ENCODE results near the gene RFK. TPM values are rescaled to one million over a fixed set of nuclear protein-coding genes. Genes with fewer than 3 reads are reported as not detected.

RFK gene
- total RNA-seq, 1 experiment from 2014 or later = 35.0 TPM

DNA sequence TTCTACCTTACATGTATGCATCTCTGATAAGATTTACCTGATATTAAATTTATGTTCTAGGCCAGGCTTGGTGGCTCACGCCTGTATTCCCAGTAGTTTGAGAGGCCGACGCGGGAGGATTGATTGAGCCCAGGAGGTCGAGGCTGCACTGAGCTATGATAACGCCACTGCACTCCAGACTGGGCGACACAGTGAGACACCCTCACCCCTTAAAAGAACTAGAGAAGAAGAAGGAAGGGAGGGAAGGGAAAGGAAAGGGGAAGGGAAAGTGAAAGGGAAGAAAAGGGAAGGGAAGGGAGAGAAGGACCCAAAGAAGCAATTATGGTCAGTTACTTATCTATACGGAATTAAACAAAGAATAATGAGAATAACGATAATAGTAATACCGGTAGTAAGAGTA is 1.2 kb upstream of the RFK start:
- CTCF ChIA-PET = interaction anchor here (1.2 to 1.7 kb wide), 5 partner anchors 7 to 263 kb away, joined by 3 to 6 read pairs (median 4); no protein-coding TSS in a partner anchor
- peak overlapping the region; percentile 96; the same call in 1 of the 2 replicates for H3K27ac ChIP-seq (ENCODE audit: low read depth, low read length)
- no peak for ATAC-seq

More for the DNA sequence above, 1.2 kb upstream of the RFK start:
- Histone ChIP-seq H3K9me2 (ENCODE audit: insufficient read depth) (no peaks in the 10 kb centered on the region), H3K36me3 (ENCODE audit: control insufficient read depth in 1 of 2, insufficient read depth in 2 of 2, low read length in 2 of 2) (0 out of 4 replicates have a peak, but pooled peaks cover 0 to 11% of the 10 kb centered on the region in 2 experiments), H3K4me1 (ENCODE audit: control insufficient read depth in 1 of 2, insufficient read depth in 2 of 2, low read length in 2 of 2) (peaks cover 0 to 12% of the 10 kb centered on the region in 2 experiments; a peak in 3 of 4 replicates), H3K27me3 (ENCODE audit: insufficient read depth, low read length) (no peaks in the 10 kb centered on the region), H3K4me3 (replicated peaks in 1 of 2; ENCODE audit: low read depth in 1 of 2, low read length in 2 of 2) (peak overlapping the region in 1 of 2 experiments; percentile 85; a peak in 2 of 4 replicates), H3K79me2 (ENCODE audit: insufficient read depth, low read length) (peaks cover 35% of the 10 kb centered on the region), H3K9me3 (ENCODE audit: control insufficient read depth in 1 of 2, insufficient read depth in 1 of 2, low read depth in 1 of 2, low read length in 2 of 2) (no peaks in the 10 kb centered on the region; a peak in 1 of 4 replicates), H4K20me1 (ENCODE audit: insufficient read depth) (no peaks in the 10 kb centered on the region), H3K9ac (ENCODE audit: low read length) (no peak overlapping the region), H2AFZ (ENCODE audit: low read depth, low read length, poor library complexity, severe bottlenecking) (no peak overlapping the region), H3K4me2 (ENCODE audit: low read length) (peak overlapping the region; percentile 81)
- ChIA-PET POLR2A (no interaction called here), RAD21 (ENCODE audit: low non-redundant PET in 1 of 2, low total read pairs in 2 of 2, uncharacterized antibody in 2 of 2, unreplicated experiment in 2 of 2) (no interaction called here)
- no peak for DNase-seq (ENCODE audit: low read depth, low spot score)
- intact Hi-C loops (cut with micrococcal nuclease) = no loop called here
- TF ChIP-seq, protein P1, sequence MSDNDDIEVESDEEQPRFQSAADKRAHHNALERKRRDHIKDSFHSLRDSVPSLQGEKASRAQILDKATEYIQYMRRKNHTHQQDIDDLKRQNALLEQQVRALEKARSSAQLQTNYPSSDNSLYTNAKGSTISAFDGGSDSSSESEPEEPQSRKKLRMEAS (IDR thresholded peaks at IDR 0.05) = no peak
- TF ChIP-seq POLR2AphosphoS5 (IDR thresholded peaks at IDR 0.05; ENCODE audit: low read depth, low read length) = no peak
- TF ChIP-seq, protein P2, sequence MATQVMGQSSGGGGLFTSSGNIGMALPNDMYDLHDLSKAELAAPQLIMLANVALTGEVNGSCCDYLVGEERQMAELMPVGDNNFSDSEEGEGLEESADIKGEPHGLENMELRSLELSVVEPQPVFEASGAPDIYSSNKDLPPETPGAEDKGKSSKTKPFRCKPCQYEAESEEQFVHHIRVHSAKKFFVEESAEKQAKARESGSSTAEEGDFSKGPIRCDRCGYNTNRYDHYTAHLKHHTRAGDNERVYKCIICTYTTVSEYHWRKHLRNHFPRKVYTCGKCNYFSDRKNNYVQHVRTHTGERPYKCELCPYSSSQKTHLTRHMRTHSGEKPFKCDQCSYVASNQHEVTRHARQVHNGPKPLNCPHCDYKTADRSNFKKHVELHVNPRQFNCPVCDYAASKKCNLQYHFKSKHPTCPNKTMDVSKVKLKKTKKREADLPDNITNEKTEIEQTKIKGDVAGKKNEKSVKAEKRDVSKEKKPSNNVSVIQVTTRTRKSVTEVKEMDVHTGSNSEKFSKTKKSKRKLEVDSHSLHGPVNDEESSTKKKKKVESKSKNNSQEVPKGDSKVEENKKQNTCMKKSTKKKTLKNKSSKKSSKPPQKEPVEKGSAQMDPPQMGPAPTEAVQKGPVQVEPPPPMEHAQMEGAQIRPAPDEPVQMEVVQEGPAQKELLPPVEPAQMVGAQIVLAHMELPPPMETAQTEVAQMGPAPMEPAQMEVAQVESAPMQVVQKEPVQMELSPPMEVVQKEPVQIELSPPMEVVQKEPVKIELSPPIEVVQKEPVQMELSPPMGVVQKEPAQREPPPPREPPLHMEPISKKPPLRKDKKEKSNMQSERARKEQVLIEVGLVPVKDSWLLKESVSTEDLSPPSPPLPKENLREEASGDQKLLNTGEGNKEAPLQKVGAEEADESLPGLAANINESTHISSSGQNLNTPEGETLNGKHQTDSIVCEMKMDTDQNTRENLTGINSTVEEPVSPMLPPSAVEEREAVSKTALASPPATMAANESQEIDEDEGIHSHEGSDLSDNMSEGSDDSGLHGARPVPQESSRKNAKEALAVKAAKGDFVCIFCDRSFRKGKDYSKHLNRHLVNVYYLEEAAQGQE (IDR thresholded peaks at IDR 0.05; ENCODE audit: low read depth) = no peak
- TF ChIP-seq, protein P3, sequence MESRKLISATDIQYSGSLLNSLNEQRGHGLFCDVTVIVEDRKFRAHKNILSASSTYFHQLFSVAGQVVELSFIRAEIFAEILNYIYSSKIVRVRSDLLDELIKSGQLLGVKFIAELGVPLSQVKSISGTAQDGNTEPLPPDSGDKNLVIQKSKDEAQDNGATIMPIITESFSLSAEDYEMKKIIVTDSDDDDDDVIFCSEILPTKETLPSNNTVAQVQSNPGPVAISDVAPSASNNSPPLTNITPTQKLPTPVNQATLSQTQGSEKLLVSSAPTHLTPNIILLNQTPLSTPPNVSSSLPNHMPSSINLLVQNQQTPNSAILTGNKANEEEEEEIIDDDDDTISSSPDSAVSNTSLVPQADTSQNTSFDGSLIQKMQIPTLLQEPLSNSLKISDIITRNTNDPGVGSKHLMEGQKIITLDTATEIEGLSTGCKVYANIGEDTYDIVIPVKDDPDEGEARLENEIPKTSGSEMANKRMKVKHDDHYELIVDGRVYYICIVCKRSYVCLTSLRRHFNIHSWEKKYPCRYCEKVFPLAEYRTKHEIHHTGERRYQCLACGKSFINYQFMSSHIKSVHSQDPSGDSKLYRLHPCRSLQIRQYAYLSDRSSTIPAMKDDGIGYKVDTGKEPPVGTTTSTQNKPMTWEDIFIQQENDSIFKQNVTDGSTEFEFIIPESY (IDR thresholded peaks at IDR 0.05; ENCODE audit: extremely low read depth, insufficient replicate concordance, low read length) = no peak
- TF ChIP-seq, protein P4, sequence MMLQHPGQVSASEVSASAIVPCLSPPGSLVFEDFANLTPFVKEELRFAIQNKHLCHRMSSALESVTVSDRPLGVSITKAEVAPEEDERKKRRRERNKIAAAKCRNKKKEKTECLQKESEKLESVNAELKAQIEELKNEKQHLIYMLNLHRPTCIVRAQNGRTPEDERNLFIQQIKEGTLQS (IDR thresholded peaks at IDR 0.05) = no peak
- no peak for TF ChIP-seq SRF (IDR thresholded peaks at IDR 0.05; ENCODE audit: low read depth)
- no peak for TF ChIP-seq TCF7L2 (IDR thresholded peaks at IDR 0.05; ENCODE audit: borderline replicate concordance, extremely low read depth, insufficient read depth, insufficient read length)
- no peak for TF ChIP-seq CEBPB (IDR thresholded peaks at IDR 0.05; ENCODE audit: low read depth)
- TF ChIP-seq SIN3A (IDR thresholded peaks at IDR 0.05; ENCODE audit: low read depth) = no peak
- no peak for TF ChIP-seq POLR2A (IDR thresholded peaks at IDR 0.05; ENCODE audit: borderline replicate concordance, extremely low read depth, insufficient read depth, insufficient read length)
- no peak for TF ChIP-seq ELF1 (IDR thresholded peaks at IDR 0.05; ENCODE audit: borderline replicate concordance, low read depth)
- no TSS peak for BruUV-seq (replicated peaks)

Data from HCT116 (cell line).